GM12875 (cell line): Measurements from ENCODE around the gene JAML.

Source experiments
- H3K4me3 ChIP-seq: one replicate; pipeline ENCODE4 v1.5.1; 2011; ENCODE audit warnings: low read depth, low read length, control low read depth
- CTCF ChIP-seq: IDR thresholded peaks from 2 replicates; pipeline ENCODE4 v1.5.1; 2011; ENCODE audit warnings: low read depth, mild to moderate bottlenecking, control low read depth, inconsistent platforms, low read length, moderate library complexity, borderline replicate concordance; ENCODE audit not compliant: insufficient read depth

Gene JAML

GRCh38 chr11:118223992-118224391, 819 bp downstream of the JAML start:
- TF ChIP-seq CTCF = no peak
- no peak overlapping the region for H3K4me3 ChIP-seq

GRCh38 chr11:118223570-118223969, 1.2 kb downstream of the JAML start:
- no peak overlapping the region for H3K4me3 ChIP-seq
- TF ChIP-seq CTCF = no peak

GRCh38 chr11:118222437-118222836, 2.4 kb downstream of the JAML start:
- TF ChIP-seq CTCF = no peak
- H3K4me3 ChIP-seq = no peak overlapping the region

- no peak overlapping the region for H3K4me3 ChIP-seq
- no peak for TF ChIP-seq CTCF
These were observed 3.4 kb downstream of the JAML start for GRCh38 chr11:118221419-118221818.

GRCh38 chr11:118219732-118220131, 5.1 kb downstream of the JAML start:
- no peak for TF ChIP-seq CTCF
- H3K4me3 ChIP-seq = no peak overlapping the region

- no peak for TF ChIP-seq CTCF
- H3K4me3 ChIP-seq = no peak overlapping the region
These were observed 5.6 kb downstream of the JAML start for GRCh38 chr11:118219244-118219643.

GRCh38 chr11:118217575-118217974, 7.2 kb downstream of the JAML start:
- TF ChIP-seq CTCF = no peak

More at GRCh38 chr11:118217575-118217974, 7.2 kb downstream of the JAML start:
- no peak overlapping the region for H3K4me3 ChIP-seq
